Kidney (tissue), 14 donors: ENCODE data around the gene PAQR7. TPM values are rescaled to one million over a fixed set of nuclear protein-coding genes. Genes with fewer than 3 reads are reported as not detected.

Source experiments
- DNase-seq, 5 donors: peaks; one replicate each; pipeline ENCODE4 v3.0.0-alpha.2; 2013 to 2020
- FAIRE-seq: peaks from 2 replicates; lab custom pipeline; 2012; peaks lifted over from hg19 to GRCh38; lab: Jason Lieb, UNC
- H3K27ac ChIP-seq, 2 donors: one replicate each; pipeline ENCODE4 v1.7.0; 2013; ENCODE audit warnings: low read depth in 2 of 2, low read length in 2 of 2, inconsistent platforms in 1 of 2
- H3K27me3 ChIP-seq: one replicate; pipeline ENCODE4 v1.7.1; 2013; ENCODE audit warnings: low read length, inconsistent platforms; ENCODE audit not compliant: control insufficient read depth, insufficient read depth
- H3K36me3 ChIP-seq, 3 donors: one replicate each; pipeline versions ENCODE4 v1.7.0 to v1.7.1; 2013; ENCODE audit warnings: low read length in 3 of 3, control low read depth in 1 of 3, inconsistent platforms in 1 of 3; ENCODE audit not compliant: insufficient read depth in 3 of 3, control insufficient read depth in 2 of 3
- H3K4me1 ChIP-seq, 3 donors: one replicate each; pipeline versions ENCODE4 v1.7.0 to v1.7.1; 2013; ENCODE audit warnings: low read length in 3 of 3, inconsistent platforms in 1 of 3, low read depth in 1 of 3; ENCODE audit not compliant: control insufficient read depth in 2 of 3, insufficient read depth in 2 of 3
- H3K4me3 ChIP-seq, 3 donors: one replicate each; pipeline versions ENCODE4 v1.7.0 to v1.8.1; 2013; ENCODE audit warnings: low read length in 3 of 3, control low read depth in 1 of 3, inconsistent platforms in 1 of 3
- H3K9ac ChIP-seq, 3 donors: one replicate each; pipeline versions ENCODE4 v1.7.0 to v1.7.1; 2013; ENCODE audit warnings: low read length in 3 of 3, control low read depth in 1 of 3, inconsistent platforms in 1 of 3
- H3K9me3 ChIP-seq, 3 donors: one replicate each; pipeline versions ENCODE4 v1.7.0 to v1.7.1; 2013; ENCODE audit warnings: low read length in 3 of 3, control low read depth in 1 of 3, inconsistent platforms in 1 of 3; ENCODE audit not compliant: control insufficient read depth in 2 of 3, insufficient read depth in 1 of 3
- intact Hi-C: fragments of 100-400 bp; cut with DNase I; formaldehyde crosslinking; loops from one replicate; pipeline ENCODE4 v1.11.1; 2022
- polyA plus RNA-seq: library from polyadenylated mRNA; stranded (reverse); fragments of 350-450 nt; fragmentation: Illumina TruSeq; extraction: RNeasy Lipid Tissue Mini Kit (QIAGEN cat#74804); gene quantifications from one replicate; pipeline ENCODE4 v1.2.3, GENCODE V29; 2014; ENCODE audit warnings: low read depth, low replicate concordance; ENCODE audit not compliant: insufficient read depth
- total RNA-seq: library from RNA; stranded (reverse); fragmentation: NEBNext Ultra II Directional; extraction: Animal tissue kit (Norgen Biotek cat#: 25700); gene quantifications from one replicate; pipeline ENCODE4 v1.2.1, GENCODE V29; 2021
- TF ChIP-seq, protein P1 (sequence below): IDR thresholded peaks from 3 replicates; pipeline ENCODE4 v1.5.1; 2012; ENCODE audit warnings: mild to moderate bottlenecking, moderate library complexity, borderline replicate concordance; ENCODE audit not compliant: insufficient read depth; ENCODE audit errors: extremely low read depth
- donor health status: control.
- donor health status: control.
- donor health status: control.
- donor health status: control.
- donor health status: control.
- donor health status: DM: yes; HTN: yes; CAD: no.
- donor health status: Normal renal cell carcinoma (clear cell type).

PAQR7 gene
- total and polyA plus RNA-seq, 2 donors from 2014 or later, result 30.2 to 52.0 TPM

GRCh38 chr1:25873120-25873519 lies 2.4 kb downstream of the PAQR7 start:
- peak in 1 of 5 donors; percentile 33 for DNase-seq
- intact Hi-C loops, result no loop called here
- H3K27me3 ChIP-seq, result no peaks in the 10 kb centered on the region
- H3K4me1 ChIP-seq, result peaks cover 0 to 58% (median 35%) of the 10 kb centered on the region in 3 donors
- TF ChIP-seq, protein P1, sequence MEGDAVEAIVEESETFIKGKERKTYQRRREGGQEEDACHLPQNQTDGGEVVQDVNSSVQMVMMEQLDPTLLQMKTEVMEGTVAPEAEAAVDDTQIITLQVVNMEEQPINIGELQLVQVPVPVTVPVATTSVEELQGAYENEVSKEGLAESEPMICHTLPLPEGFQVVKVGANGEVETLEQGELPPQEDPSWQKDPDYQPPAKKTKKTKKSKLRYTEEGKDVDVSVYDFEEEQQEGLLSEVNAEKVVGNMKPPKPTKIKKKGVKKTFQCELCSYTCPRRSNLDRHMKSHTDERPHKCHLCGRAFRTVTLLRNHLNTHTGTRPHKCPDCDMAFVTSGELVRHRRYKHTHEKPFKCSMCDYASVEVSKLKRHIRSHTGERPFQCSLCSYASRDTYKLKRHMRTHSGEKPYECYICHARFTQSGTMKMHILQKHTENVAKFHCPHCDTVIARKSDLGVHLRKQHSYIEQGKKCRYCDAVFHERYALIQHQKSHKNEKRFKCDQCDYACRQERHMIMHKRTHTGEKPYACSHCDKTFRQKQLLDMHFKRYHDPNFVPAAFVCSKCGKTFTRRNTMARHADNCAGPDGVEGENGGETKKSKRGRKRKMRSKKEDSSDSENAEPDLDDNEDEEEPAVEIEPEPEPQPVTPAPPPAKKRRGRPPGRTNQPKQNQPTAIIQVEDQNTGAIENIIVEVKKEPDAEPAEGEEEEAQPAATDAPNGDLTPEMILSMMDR, result no peak
- FAIRE-seq, result no peak
- peak overlapping the region in 1 of 3 donors; percentile 26 for H3K4me3 ChIP-seq
- no peaks in the 10 kb centered on the region for H3K9me3 ChIP-seq
- H3K9ac ChIP-seq, result no peak overlapping the region
- no peaks in the 10 kb centered on the region for H3K36me3 ChIP-seq
- H3K27ac ChIP-seq, result peak overlapping the region; percentile 37 to 47

- Histone ChIP-seq H3K27me3 (no peaks in the 10 kb centered on the region), H3K4me3 (peak overlapping the region in 2 of 3 donors; percentile 26 to 32), H3K9me3 (no peaks in the 10 kb centered on the region), H3K4me1 (peaks cover 0 to 62% (median 39%) of the 10 kb centered on the region in 3 donors), H3K27ac (peak overlapping the region; percentile 37 to 47), H3K36me3 (no peaks in the 10 kb centered on the region), H3K9ac (no peak overlapping the region)
- TF ChIP-seq, protein P1, result no peak
- DNase-seq (peak in 1 of 5 donors; percentile 16), FAIRE-seq (no peak)
- intact Hi-C loops, result no loop called here
Observed at GRCh38 chr1:25872713-25873112, 2.8 kb downstream of the PAQR7 start.

GRCh38 chr1:25871704-25872494 lies 3.6 kb downstream of the PAQR7 start:
- H3K4me3 ChIP-seq, result peak overlapping the region in 1 of 3 donors; percentile 38
- FAIRE-seq, result no peak

More at GRCh38 chr1:25871704-25872494, 3.6 kb downstream of the PAQR7 start:
- Histone ChIP-seq H3K9ac (peak overlapping the region in 1 of 3 donors; percentile 37), H3K27me3 (no peaks in the 10 kb centered on the region), H3K4me1 (peaks cover 0 to 66% (median 41%) of the 10 kb centered on the region in 3 donors), H3K27ac (peak overlapping the region; percentile 77 to 86), H3K9me3 (no peaks in the 10 kb centered on the region), H3K36me3 (no peaks in the 10 kb centered on the region)
- TF ChIP-seq, protein P1, result no peak
- peak in 1 of 5 donors; percentile 21 for DNase-seq
- intact Hi-C loops, result no loop called here
